Trophoblast cell (in vitro differentiated cells and primary cell): ENCODE measurements around the gene ADARB1.

ENCODE experiments used
- DNase-seq, 2 donors: peaks; one replicate each; pipeline ENCODE4 v3.0.0-alpha.2; 2016
- H2AFZ ChIP-seq: 2 replicates; pipeline ENCODE4 v1.6.1; 2013; ENCODE audit warnings: low read length, moderate library complexity, mild to moderate bottlenecking; ENCODE audit not compliant: insufficient read depth, poor library complexity
- H2AK5ac ChIP-seq: 2 replicates; pipeline ENCODE4 v1.6.1; 2013; ENCODE audit warnings: mild to moderate bottlenecking, low read length
- H2BK120ac ChIP-seq: 2 replicates; pipeline ENCODE4 v1.6.1; 2013; ENCODE audit warnings: low read length, mild to moderate bottlenecking, moderate library complexity; ENCODE audit not compliant: insufficient read depth, poor library complexity
- H2BK12ac ChIP-seq: 2 replicates; pipeline ENCODE4 v1.6.1; 2013; ENCODE audit warnings: mild to moderate bottlenecking, low read length, moderate library complexity
- H2BK5ac ChIP-seq: 2 replicates; pipeline ENCODE4 v1.6.1; 2013; ENCODE audit warnings: low read length, low read depth, moderate library complexity, mild to moderate bottlenecking; ENCODE audit not compliant: poor library complexity
- H3K14ac ChIP-seq: 2 replicates; pipeline ENCODE4 v1.6.1; 2013; ENCODE audit warnings: mild to moderate bottlenecking, low read length
- H3K18ac ChIP-seq: 2 replicates; pipeline ENCODE4 v1.6.1; 2013; ENCODE audit warnings: mild to moderate bottlenecking, low read length
- H3K23ac ChIP-seq: 2 replicates; pipeline ENCODE4 v1.6.1; 2013; ENCODE audit warnings: low read length
- H3K27ac ChIP-seq: 2 replicates; pipeline ENCODE4 v1.5.1; 2013; ENCODE audit warnings: low read depth, mild to moderate bottlenecking, inconsistent platforms, low read length, moderate library complexity
- H3K27me3 ChIP-seq: 2 replicates; pipeline ENCODE4 v1.6.1; 2013; ENCODE audit warnings: inconsistent platforms, mild to moderate bottlenecking, low read length, moderate library complexity; ENCODE audit not compliant: insufficient read depth
- H3K36me3 ChIP-seq, 2 experiments: 1 replicate in 1 of 2; 2 replicates in 1 of 2; pipeline ENCODE4 v1.6.1; 2013; ENCODE audit warnings: low read length in 2 of 2, mild to moderate bottlenecking in 2 of 2, moderate library complexity in 1 of 2; ENCODE audit not compliant: insufficient read depth in 2 of 2, control insufficient read depth in 1 of 2
- H3K4ac ChIP-seq: 2 replicates; pipeline ENCODE4 v1.6.1; 2013; ENCODE audit warnings: low read depth, mild to moderate bottlenecking, low read length, moderate library complexity
- H3K4me1 ChIP-seq, 2 experiments: 1 replicate in 1 of 2; 2 replicates in 1 of 2; pipeline ENCODE4 v1.6.1; 2013; ENCODE audit warnings: low read length in 2 of 2, mild to moderate bottlenecking in 2 of 2, moderate library complexity in 1 of 2; ENCODE audit not compliant: insufficient read depth in 2 of 2, control insufficient read depth in 1 of 2
- H3K4me2 ChIP-seq: 2 replicates; pipeline ENCODE4 v1.6.1; 2013; ENCODE audit warnings: inconsistent platforms, mild to moderate bottlenecking, low read length, moderate library complexity
- H3K4me3 ChIP-seq: 2 replicates; pipeline ENCODE4 v1.5.1; 2013; ENCODE audit warnings: mild to moderate bottlenecking, low read depth, low read length, inconsistent platforms
- H3K79me1 ChIP-seq: one replicate; pipeline ENCODE4 v1.6.1; 2013; ENCODE audit warnings: low read length
- H3K79me2 ChIP-seq: 2 replicates; pipeline ENCODE4 v1.6.1; 2013; ENCODE audit warnings: low read length, mild to moderate bottlenecking; ENCODE audit not compliant: control insufficient read depth, insufficient read depth, poor library complexity
- H3K9ac ChIP-seq: 2 replicates; pipeline ENCODE4 v1.6.1; 2013; ENCODE audit warnings: mild to moderate bottlenecking, low read length
- H3K9me3 ChIP-seq: 2 replicates; pipeline ENCODE4 v1.6.1; 2013; ENCODE audit warnings: low read depth, mild to moderate bottlenecking, control low read depth, inconsistent platforms, low read length; ENCODE audit not compliant: insufficient read depth
- H4K12ac ChIP-seq: 2 replicates; pipeline ENCODE4 v1.6.1; 2013; ENCODE audit warnings: low read depth, mild to moderate bottlenecking, low read length, moderate library complexity
- H4K8ac ChIP-seq: 2 replicates; pipeline ENCODE4 v1.6.1; 2013; ENCODE audit warnings: low read depth, mild to moderate bottlenecking, low read length, moderate library complexity
- H4K91ac ChIP-seq: one replicate; pipeline ENCODE4 v1.6.1; 2013; ENCODE audit warnings: low read depth, mild to moderate bottlenecking, low read length, moderate library complexity
- WGBS: extraction: QIAGEN DNeasy Blood & Tissue Kit; methylation state at CpG from one replicate; pipeline ENCODE4 v1.1.7; 2013; ENCODE audit warnings: missing lambda C conversion rate; ENCODE audit not compliant: insufficient read length, insufficient coverage; ENCODE audit errors: extremely low coverage; 5-methylcytosine and 5-hydroxymethylcytosine counted together

Gene ADARB1

DNA sequence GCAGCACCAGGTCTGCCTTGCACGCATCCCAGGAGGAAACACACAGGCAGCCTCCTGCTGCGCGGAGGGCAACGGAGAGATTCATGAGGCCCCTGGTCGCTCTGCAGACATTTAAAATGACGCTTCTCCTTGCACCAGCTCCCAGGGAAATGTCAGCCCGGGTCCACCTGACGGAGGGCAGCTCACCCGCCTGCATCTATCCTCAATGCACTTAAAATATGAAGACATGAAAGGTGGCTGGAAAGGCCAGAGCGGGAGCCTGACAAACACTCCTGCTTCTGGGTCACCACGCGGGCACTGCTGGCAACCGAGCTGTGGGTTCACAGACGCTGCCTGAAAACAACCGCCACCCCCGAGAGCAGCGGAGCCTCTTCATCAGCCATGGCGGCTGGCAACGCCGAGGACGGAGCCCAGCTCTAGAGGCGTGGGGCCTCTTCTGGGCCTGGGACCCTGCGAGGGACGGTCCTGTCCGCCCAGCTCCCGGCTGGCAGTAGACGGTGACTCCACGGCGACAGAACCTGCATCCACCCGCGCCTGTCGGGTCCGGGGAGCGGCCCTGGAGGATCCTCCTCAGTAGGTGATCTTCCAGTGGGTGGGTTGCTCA is 190.6 kb downstream of the ADARB1 start:
- Histone ChIP-seq H3K27ac (no peak overlapping the region), H3K36me3 (peaks cover 50 to 60% of the 10 kb centered on the region in 2 experiments), H3K4me2 (no peak overlapping the region), H3K79me2 (no peaks in the 10 kb centered on the region), H2AK5ac (no peak overlapping the region), H2BK12ac (no peak overlapping the region), H3K79me1 (no peaks in the 10 kb centered on the region), H3K18ac (no peak overlapping the region), H4K91ac (no peak overlapping the region), H4K12ac (no peak overlapping the region), H3K9me3 (peaks cover 5% of the 10 kb centered on the region), H3K9ac (no peak overlapping the region), H3K4ac (no peak overlapping the region), H4K8ac (no peak overlapping the region), H3K14ac (no peak overlapping the region), H3K23ac (no peak overlapping the region), H2BK120ac (no peak overlapping the region), H3K4me1 (no peaks in the 10 kb centered on the region), H2BK5ac (no peak overlapping the region), H3K27me3 (no peaks in the 10 kb centered on the region), H3K4me3 (no peak overlapping the region), H2AFZ (no peak overlapping the region)
- DNase-seq, result no peak
- WGBS, result no CpG with 5 or more reads among the region's 34 CpGs

DNA sequence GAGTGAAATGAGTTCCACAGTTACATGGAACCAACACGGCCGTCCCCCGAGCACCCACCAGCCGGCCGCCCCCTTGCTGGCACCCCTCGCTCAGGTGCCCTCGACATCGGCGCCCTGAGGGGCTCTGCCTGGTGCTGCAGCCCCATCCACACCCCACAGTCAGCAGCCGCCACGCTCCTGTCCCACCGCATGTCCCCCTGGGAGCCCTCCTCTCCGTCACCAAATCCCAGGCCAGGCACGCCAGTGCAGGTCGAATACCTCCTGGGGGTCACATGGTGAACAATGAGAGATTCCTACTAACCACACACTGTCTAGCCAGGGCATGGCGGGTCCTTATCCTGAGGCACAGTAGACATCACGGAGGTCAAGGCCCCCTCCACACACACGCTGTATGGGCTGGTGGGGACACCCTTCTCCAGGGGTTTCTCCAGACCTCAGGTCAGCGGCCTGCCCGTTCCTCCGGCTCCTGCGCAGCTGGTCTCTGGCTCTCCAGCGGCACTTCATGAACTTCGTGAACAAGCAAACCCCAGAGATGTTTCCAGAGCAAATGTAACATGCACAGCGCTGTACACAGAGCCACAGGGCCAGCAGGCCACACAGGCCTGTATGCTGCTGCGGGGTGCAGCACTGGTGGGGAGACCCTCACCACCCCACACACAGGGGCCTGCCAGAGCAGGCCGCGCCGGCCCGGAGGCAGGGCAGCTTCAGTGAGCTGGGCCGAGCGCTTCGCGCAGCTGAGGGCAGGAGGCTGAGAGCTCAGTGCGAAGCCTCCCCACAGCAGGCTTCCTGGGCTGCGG is 191.5 kb downstream of the ADARB1 start:
- H3K79me1 ChIP-seq, result no peaks in the 10 kb centered on the region
- peaks cover 57 to 67% of the 10 kb centered on the region in 2 experiments for H3K36me3 ChIP-seq
- no peak overlapping the region for H4K8ac ChIP-seq
- H3K23ac ChIP-seq, result no peak overlapping the region
- no peaks in the 10 kb centered on the region for H3K79me2 ChIP-seq
- H3K9ac ChIP-seq, result no peak overlapping the region
- H2BK5ac ChIP-seq, result no peak overlapping the region
- no peak overlapping the region for H2BK12ac ChIP-seq
- H4K12ac ChIP-seq, result no peak overlapping the region
- no peak overlapping the region for H4K91ac ChIP-seq
- no peak overlapping the region for H3K4me2 ChIP-seq
- no CpG with 5 or more reads among the region's 36 CpGs for WGBS
- H2BK120ac ChIP-seq, result no peak overlapping the region
- DNase-seq, result no peak
- no peaks in the 10 kb centered on the region for H3K27me3 ChIP-seq
- H3K9me3 ChIP-seq, result peaks cover 5% of the 10 kb centered on the region
- H3K4ac ChIP-seq, result no peak overlapping the region
- no peak overlapping the region for H3K14ac ChIP-seq
- no peak overlapping the region for H2AK5ac ChIP-seq
- no peaks in the 10 kb centered on the region for H3K4me1 ChIP-seq
- no peak overlapping the region for H3K18ac ChIP-seq
- H3K4me3 ChIP-seq, result no peak overlapping the region
- H3K27ac ChIP-seq, result no peak overlapping the region
- H2AFZ ChIP-seq, result no peak overlapping the region

DNA sequence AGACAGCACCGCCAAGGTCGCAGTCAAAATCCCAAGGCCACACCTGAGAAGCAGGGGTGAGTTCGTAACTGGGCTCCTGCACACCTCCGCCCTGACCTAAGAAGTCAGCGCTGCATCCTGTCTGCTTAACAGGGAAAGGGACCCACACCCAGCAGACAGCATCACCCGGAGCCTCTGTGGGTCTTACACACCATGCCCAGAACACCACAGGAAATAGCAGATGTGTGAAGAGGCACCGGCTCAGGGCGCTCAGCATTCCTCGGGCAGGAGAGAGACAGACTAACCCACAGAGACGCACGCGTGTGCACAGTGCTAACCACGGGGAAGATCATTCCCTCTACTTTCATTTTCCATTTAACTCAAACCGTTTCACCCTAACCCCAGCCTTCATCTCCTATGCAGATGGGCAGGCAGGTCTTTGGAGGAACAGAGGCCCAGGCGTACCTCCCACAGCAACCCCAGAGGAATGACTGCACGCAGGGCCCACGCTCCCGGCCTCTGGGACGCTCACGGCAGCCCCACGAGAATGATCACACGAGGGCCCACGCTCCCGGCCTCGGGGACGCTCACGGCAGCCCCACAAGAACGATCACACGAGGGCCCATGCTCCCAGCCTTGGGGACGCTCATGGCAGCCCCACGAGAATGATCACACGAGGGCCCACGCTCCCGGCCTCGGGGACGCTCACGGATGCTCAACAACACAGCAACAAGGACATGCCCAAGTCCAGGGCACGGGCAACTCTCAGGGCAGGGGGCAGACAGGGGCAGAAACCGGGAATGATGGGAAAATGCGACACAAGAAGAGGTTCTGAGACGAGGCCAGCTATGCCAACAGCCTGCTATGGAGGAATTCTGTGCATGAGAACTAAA is 192.4 kb downstream of the ADARB1 start:
- H3K14ac ChIP-seq, result no peak overlapping the region
- no peak for DNase-seq
- H4K91ac ChIP-seq, result no peak overlapping the region
- no peak overlapping the region for H3K18ac ChIP-seq
- H4K8ac ChIP-seq, result no peak overlapping the region
- no peak overlapping the region for H2AFZ ChIP-seq
- peaks cover 57 to 66% of the 10 kb centered on the region in 2 experiments for H3K36me3 ChIP-seq
- peaks cover 5% of the 10 kb centered on the region for H3K9me3 ChIP-seq
- no peak overlapping the region for H2BK120ac ChIP-seq
- no peaks in the 10 kb centered on the region for H3K27me3 ChIP-seq
- no peak overlapping the region for H3K4me3 ChIP-seq
- no peak overlapping the region for H2BK5ac ChIP-seq
- H3K4me1 ChIP-seq, result no peaks in the 10 kb centered on the region
- no peak overlapping the region for H3K9ac ChIP-seq
- no peak overlapping the region for H3K23ac ChIP-seq
- WGBS, result no CpG with 5 or more reads among the region's 41 CpGs
- no peaks in the 10 kb centered on the region for H3K79me1 ChIP-seq
- H3K79me2 ChIP-seq, result no peaks in the 10 kb centered on the region
- no peak overlapping the region for H2AK5ac ChIP-seq
- H2BK12ac ChIP-seq, result no peak overlapping the region
- H3K4me2 ChIP-seq, result no peak overlapping the region
- H4K12ac ChIP-seq, result no peak overlapping the region
- H3K27ac ChIP-seq, result no peak overlapping the region
- H3K4ac ChIP-seq, result no peak overlapping the region

DNA sequence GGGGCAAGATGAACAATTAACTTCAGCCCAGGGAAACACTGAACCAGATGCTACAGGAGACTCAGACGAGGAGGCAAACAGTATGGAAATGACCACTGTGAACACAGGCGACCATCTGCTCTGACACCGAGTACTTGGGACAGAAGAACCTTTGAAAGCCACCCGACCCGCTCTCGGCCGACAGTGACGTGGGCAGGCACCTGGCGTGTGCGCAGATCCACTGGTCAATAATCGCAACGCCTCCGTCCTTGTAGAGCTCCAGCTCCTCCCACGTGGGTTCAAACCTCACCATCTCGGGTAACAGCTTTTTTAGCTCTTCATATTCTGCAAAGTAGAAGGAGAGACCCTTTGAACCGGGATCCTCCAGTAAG is 193.0 kb downstream of the ADARB1 start:
- H3K36me3 ChIP-seq, result peaks cover 57 to 64% of the 10 kb centered on the region in 2 experiments
- H3K18ac ChIP-seq, result no peak overlapping the region
- no peak overlapping the region for H4K8ac ChIP-seq
- H3K4me1 ChIP-seq, result no peaks in the 10 kb centered on the region
- H2BK12ac ChIP-seq, result no peak overlapping the region
- no peak overlapping the region for H4K12ac ChIP-seq
- H2BK5ac ChIP-seq, result no peak overlapping the region
- no peak overlapping the region for H3K9ac ChIP-seq
- H3K4me3 ChIP-seq, result no peak overlapping the region
- H3K4me2 ChIP-seq, result no peak overlapping the region
- no peak for DNase-seq
- H4K91ac ChIP-seq, result no peak overlapping the region
- H2AK5ac ChIP-seq, result no peak overlapping the region
- WGBS, result no CpG with 5 or more reads among the region's 16 CpGs
- H3K27me3 ChIP-seq, result no peaks in the 10 kb centered on the region
- H2AFZ ChIP-seq, result no peak overlapping the region
- no peak overlapping the region for H2BK120ac ChIP-seq
- no peaks in the 10 kb centered on the region for H3K79me1 ChIP-seq
- H3K79me2 ChIP-seq, result no peaks in the 10 kb centered on the region
- no peak overlapping the region for H3K4ac ChIP-seq
- no peak overlapping the region for H3K14ac ChIP-seq
- H3K9me3 ChIP-seq, result peaks cover 5% of the 10 kb centered on the region
- H3K23ac ChIP-seq, result no peak overlapping the region
- H3K27ac ChIP-seq, result no peak overlapping the region
